K562 (cell line): ENCODE data around the gene HPS1. TPM values are rescaled to one million over a fixed set of nuclear protein-coding genes. Genes with fewer than 3 reads are reported as not detected.

Experiments
- CTBP1 ChIP-seq: fragments of 450-650 bp; IDR thresholded peaks from 2 replicates; pipeline ENCODE4 v1.6.1; 2016; ENCODE audit warnings: borderline replicate concordance
- STAT6 ChIP-seq: sonication (generic); formaldehyde crosslinking; IDR thresholded peaks from 2 replicates; pipeline ENCODE4 v1.8.1; 2023; ENCODE audit warnings: mild to moderate bottlenecking, missing genetic modification reagents
- XRCC5 ChIP-seq: fragments of 200-400 bp; formaldehyde crosslinking; IDR thresholded peaks from 2 replicates; pipeline ENCODE4 v1.6.1; 2017; ENCODE audit warnings: low read depth, mild to moderate bottlenecking, low read length
- ZBTB40 ChIP-seq, 2 experiments: fragments of 450-650 bp in 1 of 2; sonication (generic) in 1 of 2; formaldehyde crosslinking in 1 of 2; IDR thresholded peaks; 2 replicates each; pipeline versions ENCODE4 v1.7.1 to v1.9.0; 2016 to 2022; ENCODE audit warnings: inconsistent platforms in 1 of 2, mild to moderate bottlenecking in 1 of 2, missing genetic modification reagents in 1 of 2
- ZNF184 ChIP-seq: sonication (generic); formaldehyde crosslinking; IDR thresholded peaks from 2 replicates; pipeline ENCODE4 v1.5.0; 2020; ENCODE audit warnings: missing genetic modification reagents
- ZNF253 ChIP-seq: fragments of 250-450 bp; sonication (Bioruptor Pico); conservative IDR thresholded peaks from 2 replicates; pipeline ENCODE4 v1.6.1; 2021; ENCODE audit warnings: mild to moderate bottlenecking
- polyA plus RNA-seq, 8 experiments: library from polyadenylated mRNA; depleted of rRNA in 4 of 8; stranded (reverse) in 5 of 8; unstranded in 3 of 8; fragments of >200 nt; fragmentation: Nextera tagmentation in 2 of 8; fragmentation: Illumina TruSeq in 1 of 8; extraction: Ambion mirVana in 2 of 8; extraction: Trizol in 1 of 8; gene quantifications; 2 replicates each; pipeline versions ENCODE4 v1.2.1 to v1.2.3, GENCODE V29; 2011 to 2014; ENCODE audit warnings: inconsistent platforms in 1 of 8, missing spikeins in 1 of 8
- total RNA-seq, 7 experiments: library from RNA; depleted of rRNA in 6 of 7; stranded (reverse); fragments of >200 nt in 6 of 7; fragmentation: Illumina TruSeq in 2 of 7; extraction: Trizol in 2 of 7; gene quantifications; 2 replicates each; pipeline versions ENCODE4 v1.2.1 to v1.2.3, GENCODE V29; 2011 to 2021; ENCODE audit warnings: low replicate concordance in 1 of 7
- TF ChIP-seq, protein P1 (sequence below): fragments of 250-450 bp; sonication (Bioruptor Pico); IDR thresholded peaks from 2 replicates; pipeline ENCODE4 v1.5.0; 2021; ENCODE audit warnings: mild to moderate bottlenecking, moderate library complexity
- TF ChIP-seq, protein P2 (sequence below), 2 experiments: fragments of 450-650 bp; conservative IDR thresholded peaks; 2 replicates each; pipeline ENCODE4 v1.6.1; 2017; ENCODE audit warnings: mild to moderate bottlenecking in 2 of 2, moderate library complexity in 2 of 2

HPS1 gene
- total and polyA plus RNA-seq, 9 of the 15 experiments (the other 6 are each of a cell fraction or from before 2014, with no cell fraction given) = 18.1 to 43.6 (median 26.3) TPM

DNA sequence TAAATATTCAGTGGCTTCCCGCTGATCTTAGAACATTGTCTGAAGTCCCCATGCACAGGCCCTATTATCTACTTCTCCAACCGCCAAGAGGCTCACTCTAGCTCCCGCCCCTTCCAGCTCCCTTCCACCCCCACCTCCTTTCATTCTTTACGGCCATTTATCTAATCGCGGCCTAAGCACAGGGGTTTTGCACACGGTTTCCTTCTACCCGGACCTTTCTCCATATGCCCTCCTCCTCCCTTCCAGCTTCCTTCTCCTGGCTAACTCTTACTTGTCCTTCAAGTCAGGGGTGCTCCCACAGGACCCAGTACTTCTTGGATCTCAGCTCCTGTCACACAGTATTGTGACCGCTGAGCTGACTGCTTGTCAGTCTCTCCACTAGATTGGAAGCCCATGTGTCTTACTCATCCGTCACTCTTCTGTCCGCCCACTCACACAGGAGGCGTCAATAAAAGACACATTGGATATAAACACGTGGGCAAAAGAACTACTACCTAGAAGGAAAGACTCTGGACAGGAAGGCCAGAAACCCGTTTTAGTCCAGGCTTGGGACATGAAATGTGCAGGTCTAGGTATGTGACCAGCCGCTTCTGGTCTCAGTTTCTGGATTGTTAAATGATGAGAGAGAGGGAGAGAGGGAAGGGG, 20.2 kb upstream of the HPS1 start (continued):
- TF ChIP-seq STAT6 (CRISPR knock-in tag) (no peak), ZBTB40 (IDR thresholded peaks at IDR 0.05) (0 out of 2 replicates have a peak, but pooled peaks have one; percentile 25), ZBTB40 (CRISPR knock-in tag; IDR thresholded peaks at IDR 0.05) (no peak), XRCC5 (no peak), ZNF184 (CRISPR knock-in tag) (no peak), ZNF253 (CRISPR knock-in tag) (no peak), CTBP1 (peak; percentile 35; the same call in 1 of the 2 replicates)
- TF ChIP-seq, protein P1, sequence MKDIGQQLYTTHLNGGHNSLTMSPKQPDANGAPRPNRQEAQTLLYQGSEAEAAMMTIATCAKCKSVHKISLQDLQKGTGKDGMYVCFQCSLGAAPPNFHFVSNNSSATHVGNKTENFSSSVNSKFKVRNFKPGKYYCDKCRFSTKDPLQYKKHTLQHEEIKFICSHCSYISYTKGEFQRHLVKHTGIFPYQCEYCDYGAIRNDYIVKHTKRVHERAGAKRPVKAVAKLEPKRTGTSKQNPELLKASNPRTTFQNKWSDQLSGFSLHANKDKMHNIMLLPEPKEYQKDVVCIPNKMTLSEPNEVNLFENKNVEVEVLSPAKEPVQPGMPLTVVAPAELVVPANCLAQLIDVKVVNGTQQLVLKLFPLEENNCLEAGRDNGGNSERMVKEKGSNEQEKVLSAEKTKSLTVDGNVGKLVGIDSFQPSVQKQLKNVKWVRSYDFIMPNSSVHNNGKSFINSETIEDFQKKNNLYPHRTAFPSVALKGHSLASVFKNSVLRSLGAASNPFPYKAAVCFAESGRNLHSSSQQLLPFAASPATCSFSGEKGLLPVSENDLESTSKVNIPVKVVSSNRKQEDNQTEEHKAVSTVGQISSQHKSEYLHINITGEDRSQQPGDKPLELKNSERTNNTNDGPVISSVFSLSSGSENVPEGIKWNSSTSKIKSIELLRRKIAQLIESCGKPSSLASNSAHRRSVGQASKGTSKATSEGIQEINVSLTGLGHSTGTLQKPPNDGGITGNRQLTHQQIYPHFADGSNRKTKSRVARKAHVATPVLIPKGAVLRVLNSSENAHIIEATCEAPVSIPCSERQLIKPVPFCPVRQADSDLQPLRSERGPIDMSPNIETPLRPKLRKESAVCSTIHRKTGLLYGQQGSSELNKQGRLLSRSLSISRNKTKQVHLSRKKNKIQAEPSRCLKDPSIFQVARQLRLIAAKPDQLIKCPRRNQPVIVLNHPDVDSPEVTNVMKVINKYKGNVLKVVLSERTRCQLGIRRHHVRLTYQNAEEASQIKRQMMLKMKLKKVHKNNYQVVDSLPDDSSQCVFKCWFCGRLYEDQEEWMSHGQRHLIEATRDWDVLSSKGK (CRISPR knock-in tag) = no peak
- TF ChIP-seq, protein P2, sequence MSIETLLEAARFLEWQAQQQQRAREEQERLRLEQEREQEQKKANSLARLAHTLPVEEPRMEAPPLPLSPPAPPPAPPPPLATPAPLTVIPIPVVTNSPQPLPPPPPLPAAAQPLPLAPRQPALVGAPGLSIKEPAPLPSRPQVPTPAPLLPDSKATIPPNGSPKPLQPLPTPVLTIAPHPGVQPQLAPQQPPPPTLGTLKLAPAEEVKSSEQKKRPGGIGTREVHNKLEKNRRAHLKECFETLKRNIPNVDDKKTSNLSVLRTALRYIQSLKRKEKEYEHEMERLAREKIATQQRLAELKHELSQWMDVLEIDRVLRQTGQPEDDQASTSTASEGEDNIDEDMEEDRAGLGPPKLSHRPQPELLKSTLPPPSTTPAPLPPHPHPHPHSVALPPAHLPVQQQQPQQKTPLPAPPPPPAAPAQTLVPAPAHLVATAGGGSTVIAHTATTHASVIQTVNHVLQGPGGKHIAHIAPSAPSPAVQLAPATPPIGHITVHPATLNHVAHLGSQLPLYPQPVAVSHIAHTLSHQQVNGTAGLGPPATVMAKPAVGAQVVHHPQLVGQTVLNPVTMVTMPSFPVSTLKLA (conservative IDR thresholded peaks at IDR 0.05) = peak; percentile 93 to 96
